Activated CD8-positive, alpha-beta memory T cell treated with anti-CD3 and anti-CD28 coated beads, Interleukin-2, amount 50 U/mL, for 1 hour (primary cell): ENCODE results near the gene MMRN2.

Source experiments
- DNase-seq: peaks from one replicate; pipeline ENCODE4 v3.0.0-alpha.2; 2020; ENCODE audit errors: extremely low read depth

The MMRN2 gene

GRCh38 chr10:86888585-86889381, 68.6 kb downstream of the MMRN2 start:
- no peak for DNase-seq
